ENCODE results near the gene NXPH3.

NXPH3 gene

DNA sequence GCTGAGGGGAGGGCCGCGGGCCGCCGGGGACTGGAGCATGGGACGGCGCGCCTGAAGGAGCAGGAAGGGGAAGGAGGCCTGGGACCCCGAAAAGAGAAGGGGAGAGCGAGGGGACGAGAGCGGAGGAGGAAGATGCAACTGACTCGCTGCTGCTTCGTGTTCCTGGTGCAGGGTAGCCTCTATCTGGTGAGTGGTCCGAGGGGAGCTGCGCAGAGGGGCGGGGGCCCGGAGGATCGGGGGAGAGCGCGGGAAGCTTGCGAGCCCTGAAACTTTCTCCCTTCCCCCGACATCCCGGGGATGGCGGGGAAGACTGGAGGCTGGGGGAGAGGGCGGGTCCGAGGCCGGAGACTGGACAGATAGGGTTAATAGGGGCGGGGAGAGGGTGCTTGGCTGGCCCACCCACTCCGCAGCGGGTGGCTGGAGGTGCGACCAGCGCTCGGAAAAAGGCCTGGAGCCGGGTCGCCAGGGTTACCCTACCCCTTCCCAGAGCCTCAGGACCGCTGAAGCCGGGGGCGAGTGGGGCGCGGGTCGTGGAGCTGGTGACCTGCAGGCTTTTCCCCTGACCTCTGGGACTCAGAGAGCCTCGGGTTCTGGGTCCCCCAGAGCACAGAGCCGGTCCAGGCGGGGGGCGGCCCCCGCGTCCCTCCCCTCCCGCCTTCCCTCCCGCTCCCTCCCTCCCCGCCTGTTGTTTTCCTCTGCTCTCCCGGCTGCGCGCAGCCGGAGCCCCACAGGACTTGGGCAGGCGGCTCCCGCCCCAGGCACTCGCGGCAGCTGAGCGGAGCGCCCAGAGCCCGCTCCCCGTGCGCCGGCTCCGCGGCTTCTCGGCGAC lies 631 bp downstream of the NXPH3 start:
- no peak for DNase-seq

DNA sequence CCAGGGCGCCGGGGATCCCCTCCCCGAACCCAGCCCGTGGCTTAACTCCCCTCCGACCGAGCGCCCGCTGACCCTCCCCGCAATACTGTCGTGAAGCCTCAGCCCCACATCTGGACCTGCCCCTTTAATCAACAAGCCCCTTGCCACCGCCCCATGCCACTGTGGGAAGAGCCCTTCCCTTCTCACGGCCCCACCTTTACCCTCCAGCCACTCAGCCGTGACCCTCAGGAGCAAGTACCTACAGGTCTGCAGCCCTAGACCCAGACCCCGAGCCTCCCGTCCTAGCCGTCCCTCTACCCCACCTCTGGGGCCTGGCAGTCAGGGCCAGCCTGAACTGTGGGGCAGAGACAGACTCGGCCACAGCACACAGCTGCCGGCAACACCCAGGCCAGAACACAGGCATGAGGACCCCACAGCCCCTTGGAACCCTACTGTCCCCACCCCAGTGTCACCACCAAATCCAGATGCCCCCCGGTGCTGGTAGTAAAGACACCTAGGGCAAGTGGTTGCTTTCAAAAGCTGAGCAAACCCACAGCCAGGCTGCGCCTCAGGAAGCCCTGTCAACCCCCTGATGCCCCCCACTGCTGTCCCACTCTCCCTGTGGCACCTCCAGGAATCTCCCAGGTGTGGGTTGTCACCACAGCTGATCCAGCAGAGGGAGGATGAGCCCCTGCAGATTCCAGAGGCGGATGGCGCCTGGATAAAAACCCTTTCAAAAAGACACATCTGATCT lies 1.4 kb downstream of the NXPH3 start:
- no peak for DNase-seq

DNA sequence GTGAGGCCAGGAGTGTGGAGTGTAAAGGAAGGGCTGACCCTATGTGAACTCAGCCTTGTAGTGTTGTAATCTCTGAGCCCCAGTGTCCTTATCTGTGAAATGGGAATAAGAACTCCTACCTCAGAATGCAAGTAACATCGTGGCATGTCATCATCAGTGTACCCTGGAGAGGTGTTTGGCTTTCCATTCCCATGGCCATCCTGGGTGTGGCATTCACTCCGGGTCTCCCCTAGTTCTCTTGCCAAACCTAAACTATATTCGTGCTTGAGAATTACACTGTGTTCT lies 1.9 kb downstream of the NXPH3 start:
- no peak for DNase-seq

DNA sequence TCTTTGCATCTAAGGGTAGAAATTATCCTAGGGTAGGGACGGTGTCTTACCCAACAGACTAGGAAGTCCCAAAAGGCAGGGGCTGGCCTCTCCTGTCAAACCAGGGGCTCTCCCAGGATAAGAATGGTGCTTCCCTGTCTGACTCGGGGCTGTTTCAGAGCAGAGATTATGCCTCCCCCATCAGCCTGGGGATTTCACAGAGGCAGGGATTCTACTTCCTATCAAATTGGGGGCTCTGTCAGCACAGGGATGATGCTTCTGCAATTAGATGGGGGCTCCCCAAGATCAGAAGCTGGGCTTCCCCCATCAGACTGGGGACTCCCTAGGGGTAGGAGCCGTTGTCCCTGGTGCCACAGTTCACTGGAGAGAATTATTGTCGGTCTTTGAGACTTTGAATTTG lies 2.3 kb downstream of the NXPH3 start:
- DNase-seq: no peak

DNA sequence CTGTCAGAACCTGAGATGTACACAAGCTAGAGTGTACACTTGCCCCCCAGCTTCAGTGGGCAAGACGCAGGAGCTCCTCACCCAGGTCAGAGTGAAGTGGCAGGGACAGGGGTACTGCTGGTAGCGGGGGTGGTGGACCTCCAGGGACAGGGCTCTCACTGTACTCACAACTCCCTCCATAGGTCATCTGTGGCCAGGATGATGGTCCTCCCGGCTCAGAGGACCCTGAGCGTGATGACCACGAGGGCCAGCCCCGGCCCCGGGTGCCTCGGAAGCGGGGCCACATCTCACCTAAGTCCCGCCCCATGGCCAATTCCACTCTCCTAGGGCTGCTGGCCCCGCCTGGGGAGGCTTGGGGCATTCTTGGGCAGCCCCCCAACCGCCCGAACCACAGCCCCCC lies 2.7 kb downstream of the NXPH3 start:
- DNase-seq: no peak

DNA sequence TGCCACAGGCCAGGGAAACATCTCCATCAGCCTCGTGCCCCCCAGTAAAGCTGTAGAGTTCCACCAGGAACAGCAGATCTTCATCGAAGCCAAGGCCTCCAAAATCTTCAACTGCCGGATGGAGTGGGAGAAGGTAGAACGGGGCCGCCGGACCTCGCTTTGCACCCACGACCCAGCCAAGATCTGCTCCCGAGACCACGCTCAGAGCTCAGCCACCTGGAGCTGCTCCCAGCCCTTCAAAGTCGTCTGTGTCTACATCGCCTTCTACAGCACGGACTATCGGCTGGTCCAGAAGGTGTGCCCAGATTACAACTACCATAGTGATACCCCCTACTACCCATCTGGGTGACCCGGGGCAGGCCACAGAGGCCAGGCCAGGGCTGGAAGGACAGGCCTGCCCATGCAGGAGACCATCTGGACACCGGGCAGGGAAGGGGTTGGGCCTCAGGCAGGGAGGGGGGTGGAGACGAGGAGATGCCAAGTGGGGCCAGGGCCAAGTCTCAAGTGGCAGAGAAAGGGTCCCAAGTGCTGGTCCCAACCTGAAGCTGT lies 3.4 kb downstream of the NXPH3 start:
- no peak for DNase-seq

DNA sequence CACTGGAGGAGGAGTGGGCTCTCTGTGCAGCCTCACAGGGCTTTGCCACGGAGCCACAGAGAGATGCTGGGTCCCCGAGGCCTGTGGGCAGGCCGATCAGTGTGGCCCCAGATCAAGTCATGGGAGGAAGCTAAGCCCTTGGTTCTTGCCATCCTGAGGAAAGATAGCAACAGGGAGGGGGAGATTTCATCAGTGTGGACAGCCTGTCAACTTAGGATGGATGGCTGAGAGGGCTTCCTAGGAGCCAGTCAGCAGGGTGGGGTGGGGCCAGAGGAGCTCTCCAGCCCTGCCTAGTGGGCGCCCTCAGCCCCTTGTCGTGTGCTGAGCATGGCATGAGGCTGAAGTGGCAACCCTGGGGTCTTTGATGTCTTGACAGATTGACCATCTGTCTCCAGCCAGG lies 3.9 kb downstream of the NXPH3 start:
- no peak for DNase-seq

DNA sequence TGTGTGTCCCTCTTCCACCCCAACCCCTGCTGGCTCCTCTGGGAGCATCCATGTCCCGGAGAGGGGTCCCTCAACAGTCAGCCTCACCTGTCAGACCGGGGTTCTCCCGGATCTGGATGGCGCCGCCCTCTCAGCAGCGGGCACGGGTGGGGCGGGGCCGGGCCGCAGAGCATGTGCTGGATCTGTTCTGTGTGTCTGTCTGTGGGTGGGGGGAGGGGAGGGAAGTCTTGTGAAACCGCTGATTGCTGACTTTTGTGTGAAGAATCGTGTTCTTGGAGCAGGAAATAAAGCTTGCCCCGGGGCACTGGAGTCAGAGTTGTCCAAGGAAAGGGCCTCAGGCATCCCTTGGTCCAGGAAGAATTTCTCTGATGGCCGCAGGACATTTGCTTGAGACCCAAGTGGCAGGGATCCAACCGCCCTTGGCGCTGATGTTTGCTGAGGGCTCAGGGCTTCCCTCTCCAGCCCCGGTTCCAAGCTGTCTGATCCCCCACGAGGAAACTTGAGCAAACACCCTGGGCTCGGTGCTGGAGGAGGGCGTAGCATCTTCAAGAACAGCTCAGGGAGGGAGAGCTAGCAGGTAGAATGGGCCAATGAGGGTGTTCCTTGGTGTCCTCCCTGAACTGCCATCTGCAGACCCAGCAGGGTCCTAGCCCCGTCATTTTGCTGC lies 4.5 kb downstream of the NXPH3 start:
- no peak for DNase-seq

DNA sequence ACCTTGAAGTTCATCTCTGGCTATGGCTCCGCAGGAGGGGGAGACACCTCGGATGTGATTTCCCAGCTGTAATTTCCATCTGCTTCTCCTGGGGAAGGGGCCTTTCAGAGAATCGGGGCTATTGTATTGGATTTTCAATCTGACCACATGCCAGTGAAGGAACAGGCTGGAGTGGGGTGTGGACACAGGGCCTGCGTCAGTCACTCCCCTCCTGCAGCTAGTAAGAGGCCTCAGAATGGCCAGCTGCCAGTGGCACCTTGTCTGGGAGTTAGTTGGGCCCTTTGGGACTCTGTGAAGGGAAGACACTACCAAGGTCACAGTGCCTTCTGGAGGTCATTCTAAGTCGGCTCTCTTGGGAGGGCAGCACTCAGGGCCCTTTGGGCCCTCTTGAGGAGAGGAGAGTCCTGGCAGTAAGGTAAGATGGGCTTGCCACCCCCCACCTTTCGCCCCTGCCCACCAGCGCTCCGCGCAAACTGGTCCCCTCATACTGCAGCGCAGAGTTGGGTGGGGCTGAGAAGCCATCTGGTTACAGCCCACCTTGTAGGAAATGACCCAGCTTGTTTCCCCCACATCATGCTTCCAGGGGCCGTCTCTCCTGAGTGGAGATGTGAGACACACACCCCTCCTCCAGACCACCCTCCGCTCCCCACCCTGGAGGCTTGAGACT lies 5.4 kb downstream of the NXPH3 start:
- no peak for DNase-seq

DNA sequence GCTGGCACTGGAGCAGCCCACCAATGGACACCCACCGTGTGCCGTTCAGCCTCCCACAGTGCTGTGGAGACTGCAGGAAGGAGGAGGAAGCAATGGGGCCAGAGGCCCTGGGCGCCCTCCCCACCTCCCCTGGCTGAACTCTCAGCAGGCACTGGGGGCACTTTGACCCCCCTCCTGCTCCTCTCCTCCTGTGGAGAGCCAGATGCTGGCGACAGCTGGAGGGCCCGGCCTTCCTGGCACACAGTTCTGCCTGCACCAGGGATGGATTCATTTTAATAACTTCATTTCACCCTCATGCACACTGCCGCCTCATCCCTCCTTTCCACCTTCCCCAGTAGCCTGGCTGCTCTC lies 6.0 kb downstream of the NXPH3 start:
- DNase-seq: no peak

DNA sequence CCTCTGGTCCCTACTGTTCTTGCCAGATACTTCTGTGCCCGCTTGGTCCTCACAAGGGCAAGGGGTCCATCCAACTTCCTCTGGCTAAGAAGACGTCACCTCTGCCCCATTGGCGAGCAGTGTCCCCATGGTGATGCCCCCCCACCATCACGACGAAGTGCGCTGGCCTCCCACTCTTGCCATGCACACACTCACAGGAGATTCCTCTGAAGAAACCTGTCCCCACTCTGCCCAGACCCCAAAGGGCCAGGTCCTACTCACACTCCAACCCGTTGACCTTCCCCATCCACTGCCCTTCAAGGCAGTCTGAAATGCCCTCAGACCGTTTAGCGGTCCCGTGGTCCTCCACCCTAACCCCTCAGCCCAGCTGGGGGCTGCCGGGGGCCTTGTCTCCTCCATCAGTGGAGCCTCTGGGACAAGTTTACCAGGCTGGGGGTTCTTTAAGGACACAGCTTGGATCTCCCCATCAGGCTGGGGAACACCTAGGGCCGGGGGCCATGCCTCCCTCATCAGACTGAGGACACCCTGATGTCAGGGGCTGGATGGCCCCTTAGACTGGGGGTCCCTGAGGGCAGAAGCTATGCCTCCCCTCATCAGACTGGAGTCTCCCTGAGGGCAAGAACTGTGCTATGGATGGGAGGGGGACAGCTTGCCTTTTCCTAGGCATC lies 6.5 kb downstream of the NXPH3 start:
- DNase-seq: no peak

DNA sequence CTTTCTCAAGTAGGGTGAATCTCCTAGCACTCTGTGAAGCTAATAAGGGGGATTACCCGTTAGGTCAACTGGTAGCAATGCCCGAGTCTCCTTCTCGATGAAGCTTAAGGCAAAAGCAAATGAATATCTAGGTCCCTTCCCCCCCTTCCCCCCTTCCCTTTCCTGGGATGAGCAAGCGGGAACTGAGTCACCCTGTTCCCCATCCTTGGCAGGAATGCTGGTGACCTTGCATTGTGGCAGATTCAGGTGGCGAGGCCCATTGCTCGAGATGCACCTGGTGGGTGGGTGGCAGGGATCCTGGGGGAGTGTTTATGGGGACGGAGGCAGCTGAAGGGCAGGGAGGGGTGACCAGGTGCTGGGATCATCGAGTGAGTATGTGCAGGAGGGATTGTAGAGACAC lies 7.1 kb downstream of the NXPH3 start:
- no peak for DNase-seq

DNA sequence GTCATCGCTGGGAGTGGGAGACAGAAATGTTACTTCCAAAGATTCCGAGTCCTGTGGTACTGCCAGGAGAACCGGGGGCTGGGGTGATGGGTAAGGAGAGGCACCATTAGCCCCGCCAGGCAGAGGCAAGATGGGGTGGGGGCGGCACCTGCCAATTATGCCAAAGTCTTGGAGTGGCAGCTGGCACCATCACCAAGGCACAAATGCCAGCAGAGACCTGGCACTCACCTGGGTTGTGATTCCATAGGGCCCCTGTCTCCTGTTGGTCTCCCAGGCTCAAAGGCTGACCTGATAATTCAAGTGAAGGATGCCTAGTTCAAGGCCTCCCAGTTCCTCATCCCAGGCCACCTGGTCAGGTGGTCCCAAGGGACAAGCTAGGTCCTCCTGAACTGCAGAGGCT lies 7.6 kb downstream of the NXPH3 start:
- no peak for DNase-seq

DNA sequence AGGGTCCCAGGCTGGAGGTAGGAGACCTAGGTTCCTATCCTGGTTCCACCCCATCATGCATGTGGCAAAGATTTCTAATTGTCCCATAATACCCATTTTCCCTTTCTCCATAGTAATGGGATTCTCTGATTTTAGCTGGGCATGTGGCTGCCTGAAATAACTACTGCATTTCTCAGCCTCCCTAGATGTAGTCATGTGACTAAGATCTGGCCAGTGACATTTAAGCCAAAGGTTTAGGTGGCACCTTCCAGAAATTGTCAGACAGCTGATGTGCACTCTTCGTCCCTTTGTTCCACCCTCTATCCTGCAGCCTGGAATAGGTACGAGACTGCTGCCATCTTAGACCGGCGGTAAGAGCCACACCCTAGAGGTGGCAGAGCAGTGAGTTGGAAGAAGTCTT lies 8.2 kb downstream of the NXPH3 start:
- no peak for DNase-seq

DNA sequence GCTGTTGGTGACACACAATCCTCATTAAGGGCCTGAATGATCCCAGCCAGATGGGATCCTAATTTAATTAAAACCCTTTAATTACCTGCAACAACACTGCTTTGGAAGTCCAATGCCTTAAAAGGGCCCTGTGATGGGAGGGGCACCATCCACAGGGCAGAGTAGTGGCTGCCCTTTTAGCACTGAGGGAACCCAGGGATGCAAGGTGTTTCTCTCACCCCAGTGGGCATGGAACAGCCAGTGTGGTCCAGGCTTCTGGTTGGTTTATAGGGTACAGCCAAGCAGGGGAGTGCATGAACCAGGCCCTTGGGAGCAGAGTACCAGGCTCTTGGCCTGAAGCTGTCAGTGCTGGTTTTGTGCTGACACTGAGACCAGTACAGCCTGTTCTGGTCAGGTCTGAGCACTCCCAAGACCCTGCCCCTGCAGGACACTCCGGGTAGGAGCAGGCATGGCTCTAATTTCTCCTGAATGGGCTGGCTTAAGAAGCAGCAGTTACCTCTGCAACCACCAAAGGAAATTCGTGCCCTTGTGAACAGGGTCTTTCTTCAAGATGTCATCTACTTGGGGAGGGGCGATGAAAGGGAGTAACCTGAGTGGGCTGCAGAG lies 9.9 kb downstream of the NXPH3 start:
- DNase-seq: no peak

DNA sequence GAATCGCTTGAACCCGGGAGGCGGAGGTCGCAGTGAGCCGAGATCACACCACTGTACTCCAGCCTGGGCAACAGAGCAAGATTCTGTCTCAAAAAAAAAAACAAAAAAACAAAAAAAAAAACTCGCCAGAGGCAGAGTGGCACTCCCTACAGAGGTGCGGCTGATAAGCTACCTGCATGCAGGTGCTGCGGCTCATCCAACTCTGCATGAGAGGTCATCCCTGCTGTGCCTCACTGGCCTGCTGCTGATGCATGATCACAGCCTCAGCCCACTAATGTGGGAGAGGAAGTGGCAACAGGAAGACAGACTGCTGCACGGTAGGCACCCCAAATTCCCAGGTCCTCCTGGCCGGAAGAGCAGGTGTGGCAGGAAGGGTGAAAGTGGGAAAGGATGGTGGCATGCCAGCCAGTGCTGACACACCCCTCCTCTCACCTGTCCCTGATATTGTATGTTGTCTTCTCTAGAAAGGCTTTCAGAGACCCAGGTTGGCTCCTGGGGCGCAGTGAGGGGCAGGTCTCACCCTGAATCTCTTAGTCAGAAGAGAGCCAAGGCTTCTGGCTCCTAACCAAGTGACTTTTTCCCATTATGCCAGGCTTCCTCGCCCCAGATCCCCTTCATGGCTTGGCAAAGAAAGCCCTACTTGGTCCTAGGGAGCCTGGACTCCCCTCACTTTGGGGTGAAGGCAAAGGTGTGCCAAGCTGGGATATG lies 11.8 kb downstream of the NXPH3 start:
- DNase-seq: no peak

DNA sequence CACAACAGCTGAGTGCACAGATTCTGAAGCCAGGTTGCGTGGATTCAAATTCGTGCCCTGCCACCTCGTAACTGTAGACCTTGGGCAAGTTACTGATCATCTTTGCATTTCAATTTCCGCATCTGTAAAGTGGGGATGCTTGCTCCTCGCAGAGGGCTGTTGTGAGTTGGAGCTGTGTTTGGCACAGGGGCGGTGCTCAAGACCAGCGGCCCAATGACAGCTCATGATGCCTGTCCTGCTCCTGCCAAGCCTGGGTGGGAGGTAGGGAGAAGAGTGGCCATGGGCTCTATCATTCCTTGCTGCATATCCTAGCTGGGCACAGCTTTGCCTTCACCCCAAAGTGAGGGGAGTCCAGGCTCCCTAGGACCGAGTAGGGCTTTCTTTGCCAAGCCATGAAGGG lies 12.6 kb downstream of the NXPH3 start:
- DNase-seq: no peak

DNA sequence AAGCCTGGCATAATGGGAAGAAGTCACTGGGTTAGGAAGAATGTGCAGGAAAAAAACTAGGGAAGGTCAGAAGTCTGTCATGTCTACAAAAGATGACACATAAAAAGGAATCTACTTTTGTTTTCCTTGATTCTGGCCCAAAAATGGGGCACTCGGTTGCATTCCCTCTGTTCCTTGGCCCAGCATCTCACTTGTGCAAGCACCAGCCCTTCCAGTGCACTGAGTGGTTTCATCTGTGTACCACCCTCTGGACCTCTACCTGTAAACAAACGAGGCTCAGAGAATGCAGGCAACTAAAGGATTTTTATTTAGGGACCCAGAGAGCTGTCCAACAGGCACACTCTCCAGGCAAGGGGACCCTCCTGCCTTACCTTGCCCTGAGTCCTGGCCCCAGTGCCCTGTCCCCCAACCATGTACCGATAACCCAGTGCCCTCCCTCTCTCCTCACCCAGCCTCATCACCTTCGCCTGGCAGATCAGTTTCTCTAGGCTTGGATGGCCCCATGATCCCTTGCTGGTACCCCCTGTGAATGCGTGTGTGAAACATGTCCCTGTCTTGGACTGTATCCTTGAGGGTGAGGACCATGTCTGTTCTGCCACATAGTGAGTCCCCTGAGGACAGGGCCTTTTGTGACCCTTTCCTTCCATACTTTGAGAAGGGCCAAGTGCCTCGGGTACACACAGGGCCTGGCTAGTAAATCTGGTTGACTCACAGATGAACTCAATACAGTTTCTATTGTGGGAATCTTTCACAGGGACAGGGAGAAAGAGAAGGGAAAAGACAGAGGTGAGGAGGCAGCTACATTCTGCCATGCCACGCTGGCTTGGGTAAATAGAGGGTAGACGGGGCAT lies 13.3 kb downstream of the NXPH3 start:
- DNase-seq: no peak

DNA sequence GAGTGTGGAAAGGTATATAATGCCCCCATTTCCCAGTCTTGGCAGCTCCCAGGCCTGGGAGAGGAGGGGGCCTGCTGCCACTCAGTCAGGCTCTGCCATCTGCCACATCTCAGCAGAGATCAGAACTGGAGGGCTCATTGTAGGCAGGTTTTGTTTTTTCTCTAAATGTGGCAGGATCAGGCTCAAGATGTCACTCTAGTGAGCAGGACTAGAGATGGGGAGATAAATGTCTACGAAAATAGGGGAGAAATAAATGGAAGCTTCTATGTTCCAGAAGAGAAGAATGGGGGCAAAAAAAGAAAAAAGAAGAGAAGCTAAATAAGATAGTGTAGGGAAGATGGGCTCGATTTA lies 13.9 kb downstream of the NXPH3 start:
- DNase-seq: no peak

DNA sequence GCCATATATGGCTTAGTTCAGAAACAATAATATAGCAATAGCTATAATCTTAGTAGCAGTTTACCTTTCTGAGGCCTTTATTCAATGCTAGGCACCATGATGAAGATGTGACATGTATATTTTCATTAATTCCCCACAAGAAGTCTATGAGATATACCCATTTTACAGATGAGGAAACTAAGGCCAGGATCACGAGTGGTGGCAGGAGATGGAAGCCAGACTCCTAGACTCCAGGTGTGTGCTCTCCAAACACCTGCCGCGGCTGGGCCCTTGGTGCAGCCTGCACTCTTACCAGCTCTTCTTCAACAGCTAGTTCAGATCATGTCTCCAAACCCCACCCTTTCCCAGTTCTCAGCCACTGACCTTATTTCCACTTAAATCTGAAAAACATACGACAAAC lies 15.2 kb downstream of the NXPH3 start:
- no peak for DNase-seq

DNA sequence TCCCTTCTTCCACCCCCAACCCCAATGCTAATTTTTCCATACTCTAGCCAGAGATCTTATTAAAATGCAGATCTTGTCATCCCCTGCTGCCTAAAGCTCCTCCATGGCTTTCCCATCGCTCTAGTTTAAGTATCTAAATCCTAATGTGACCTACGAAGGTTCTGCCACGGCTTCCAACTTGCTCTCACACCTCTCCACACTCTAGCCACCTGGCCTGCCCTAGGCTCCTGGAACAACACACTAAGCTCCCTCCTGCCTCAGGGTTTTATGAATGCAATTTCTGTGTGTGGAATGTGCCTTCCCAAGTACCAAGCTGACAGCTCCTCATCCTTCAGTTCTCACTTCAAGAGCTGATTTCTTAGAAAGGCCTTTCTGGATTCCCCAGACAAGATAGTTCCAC lies 16.6 kb downstream of the NXPH3 start:
- DNase-seq: no peak

Measured in stimulated activated CD4-positive, alpha-beta T cell treated with anti-CD3 and anti-CD28 coated beads, Interleukin-4, amount 100 ng/mL, for 4 hours (primary cell).